Peyer's patch (tissue), 4 donors: Measurements from ENCODE around the gene C15orf39.

Experiments
- POLR2A ChIP-seq, 2 donors: fragments of 450-650 bp; IDR thresholded peaks; one replicate each; pipeline ENCODE4 v1.5.1; 2017; ENCODE audit warnings: antibody characterized with exemption in 2 of 2, mild to moderate bottlenecking in 2 of 2, moderate library complexity in 2 of 2
- TF ChIP-seq, protein P1 (sequence below), 6 experiments: fragments of 450-650 bp in 4 of 6; fragments of 200-600 bp in 2 of 6; sonication (generic) in 1 of 6; IDR thresholded peaks; one replicate each; pipeline ENCODE4 v1.5.1; 2017 to 2019; ENCODE audit warnings: antibody characterized with exemption in 6 of 6, mild to moderate bottlenecking in 3 of 6, moderate library complexity in 1 of 6

DNA sequence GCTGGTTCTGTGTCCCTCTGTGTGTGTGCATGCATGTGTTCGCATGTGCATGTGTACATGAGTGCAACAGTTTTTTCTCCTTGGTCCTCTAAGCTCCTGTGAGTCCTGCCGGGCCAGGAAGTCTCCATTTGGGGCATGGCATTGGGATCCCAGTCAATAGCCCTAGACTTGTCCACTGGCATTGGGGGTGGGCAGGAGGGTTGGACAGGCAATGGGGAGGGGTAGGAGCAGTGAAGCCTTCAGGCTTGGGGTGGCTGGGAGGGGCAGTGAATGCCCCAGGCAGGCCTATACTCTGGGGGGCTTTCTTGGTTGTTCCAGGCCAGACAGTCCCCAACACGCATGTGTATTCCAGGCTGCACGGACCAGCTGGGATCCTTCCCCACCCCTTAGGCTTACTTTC lies 15.6 kb upstream of the C15orf39 start:
- TF ChIP-seq, protein P1, sequence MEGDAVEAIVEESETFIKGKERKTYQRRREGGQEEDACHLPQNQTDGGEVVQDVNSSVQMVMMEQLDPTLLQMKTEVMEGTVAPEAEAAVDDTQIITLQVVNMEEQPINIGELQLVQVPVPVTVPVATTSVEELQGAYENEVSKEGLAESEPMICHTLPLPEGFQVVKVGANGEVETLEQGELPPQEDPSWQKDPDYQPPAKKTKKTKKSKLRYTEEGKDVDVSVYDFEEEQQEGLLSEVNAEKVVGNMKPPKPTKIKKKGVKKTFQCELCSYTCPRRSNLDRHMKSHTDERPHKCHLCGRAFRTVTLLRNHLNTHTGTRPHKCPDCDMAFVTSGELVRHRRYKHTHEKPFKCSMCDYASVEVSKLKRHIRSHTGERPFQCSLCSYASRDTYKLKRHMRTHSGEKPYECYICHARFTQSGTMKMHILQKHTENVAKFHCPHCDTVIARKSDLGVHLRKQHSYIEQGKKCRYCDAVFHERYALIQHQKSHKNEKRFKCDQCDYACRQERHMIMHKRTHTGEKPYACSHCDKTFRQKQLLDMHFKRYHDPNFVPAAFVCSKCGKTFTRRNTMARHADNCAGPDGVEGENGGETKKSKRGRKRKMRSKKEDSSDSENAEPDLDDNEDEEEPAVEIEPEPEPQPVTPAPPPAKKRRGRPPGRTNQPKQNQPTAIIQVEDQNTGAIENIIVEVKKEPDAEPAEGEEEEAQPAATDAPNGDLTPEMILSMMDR (IDR thresholded peaks at IDR 0.05) = no peak
- TF ChIP-seq POLR2A (IDR thresholded peaks at IDR 0.05) = no peak
